SK-MEL-5 (cell line): Measurements from ENCODE around the gene AP1B1. TPM values are rescaled to one million over a fixed set of nuclear protein-coding genes. Genes with fewer than 3 reads are reported as not detected.
A peak's percentile ranks its signal among the peaks of the same experiment; 100 is the strongest.
"Not testable (repeated sequence)": the region's sequence is repeated elsewhere in the genome, so short reads cannot be mapped to it uniquely, and the experiment has no call there.

Source experiments
- DNase-seq: peaks from one replicate; pipeline ENCODE4 v3.0.0-alpha.2; 2016; ENCODE audit warnings: low read depth, low spot score
- in situ Hi-C: cut with HindIII; loops from 2 replicates; pipeline ENCODE4 v1.10.0; 2016; ENCODE audit warnings: low sequenced_read_pairs, high pct_unique_total_duplicates, low pct_unique_long_range_greater_than_20kb
- total RNA-seq: library from RNA; depleted of rRNA; stranded (reverse); fragments of >200 nt; shearing (Covaris generic); gene quantifications from 2 replicates; pipeline ENCODE4 v1.2.3, GENCODE V29; 2014

AP1B1 gene
- total RNA-seq, 1 experiment from 2014 or later, result 73.3 TPM

GRCh38 chr22:29370537-29370936, 17.8 kb downstream of the AP1B1 start:
- in situ Hi-C loops, result no loop called here
- no peak for DNase-seq

- in situ Hi-C loops, result no loop called here
- no peak for DNase-seq
Observed at GRCh38 chr22:29369460-29369859, 18.9 kb downstream of the AP1B1 start.

- in situ Hi-C loops, result no loop called here
- peak; percentile 74 for DNase-seq
Observed at GRCh38 chr22:29359469-29359868, 28.9 kb downstream of the AP1B1 start.

- DNase-seq, in situ Hi-C loops: not testable (repeated sequence)
Observed at GRCh38 chr22:29357193-29357890, 31.0 kb downstream of the AP1B1 start.

- in situ Hi-C loops, result no loop called here
Observed at GRCh38 chr22:29353860-29354259, 34.5 kb downstream of the AP1B1 start.

GRCh38 chr22:29353286-29353685, 35.1 kb downstream of the AP1B1 start:
- no peak for DNase-seq
- in situ Hi-C loops, result no loop called here

More at GRCh38 chr22:29353860-29354259, 34.5 kb downstream of the AP1B1 start:
- DNase-seq, result no peak

GRCh38 chr22:29352778-29353177, 35.6 kb downstream of the AP1B1 start:
- in situ Hi-C loops, result no loop called here
- DNase-seq, result no peak

GRCh38 chr22:29351891-29352290, 36.5 kb downstream of the AP1B1 start:
- in situ Hi-C loops, result no loop called here
- DNase-seq, result no peak

- no peak for DNase-seq
- in situ Hi-C loops, result no loop called here
Observed at GRCh38 chr22:29351042-29351441, 37.3 kb downstream of the AP1B1 start.

- no peak for DNase-seq
- in situ Hi-C loops, result no loop called here
Observed at GRCh38 chr22:29348956-29349355, 39.4 kb downstream of the AP1B1 start.

- in situ Hi-C loops, result no loop called here
- no peak for DNase-seq
Observed at GRCh38 chr22:29348041-29348440, 40.3 kb downstream of the AP1B1 start.

GRCh38 chr22:29346659-29347058, 41.7 kb downstream of the AP1B1 start:
- DNase-seq, result no peak
- in situ Hi-C loops, result no loop called here

GRCh38 chr22:29345932-29346331, 42.4 kb downstream of the AP1B1 start:
- no peak for DNase-seq
- in situ Hi-C loops, result no loop called here

- DNase-seq, in situ Hi-C loops: not testable (repeated sequence)
Observed at GRCh38 chr22:29344889-29345288, 43.5 kb downstream of the AP1B1 start.

- in situ Hi-C loops, result no loop called here
- DNase-seq, result no peak
Observed at GRCh38 chr22:29344137-29344536, 44.2 kb downstream of the AP1B1 start.

- in situ Hi-C loops, result no loop called here
- no peak for DNase-seq
Observed at GRCh38 chr22:29343313-29343805, 45.0 kb downstream of the AP1B1 start.

- in situ Hi-C loops, result no loop called here
Observed at GRCh38 chr22:29342577-29343312, 45.6 kb downstream of the AP1B1 start.

GRCh38 chr22:29342177-29342576, 46.2 kb downstream of the AP1B1 start:
- no peak for DNase-seq
- in situ Hi-C loops, result no loop called here

More at GRCh38 chr22:29342577-29343312, 45.6 kb downstream of the AP1B1 start:
- no peak for DNase-seq

GRCh38 chr22:29341849-29342127, 46.6 kb downstream of the AP1B1 start:
- DNase-seq, result no peak
- in situ Hi-C loops, result no loop called here
